B cell (primary cell): ENCODE data around the gene ATG13. TPM values are rescaled to one million over a fixed set of nuclear protein-coding genes. Genes with fewer than 3 reads are reported as not detected.

ENCODE experiments used
- ATAC-seq: fragments of 200-7000 bp; cut with Tn5 transposase; one replicate; pipeline ENCODE4 v1.10.0; 2021; ENCODE audit warnings: low read depth, mild to moderate bottlenecking, moderate number of reproducible peaks, moderate library complexity
- CTCF ChIA-PET: fragments of 350-600 bp; sonication (Branson Sonifier 250); formaldehyde crosslinking; loops from one replicate; lab custom pipeline; 2021; ENCODE audit warnings: antibody characterized with exemption, inconsistent platforms; lab: Charles Lee
- POLR2A ChIA-PET: fragments of 350-600 bp; sonication (Branson Sonifier 250); formaldehyde crosslinking; loops from one replicate; lab custom pipeline; 2021; ENCODE audit warnings: antibody characterized with exemption; lab: Charles Lee
- DNase-seq: peaks from one replicate; pipeline ENCODE4 v3.0.0; 2013
- H2AFZ ChIP-seq: 2 replicates; pipeline ENCODE4 v1.6.1; 2012; ENCODE audit warnings: mild to moderate bottlenecking, low read depth, low read length; ENCODE audit not compliant: insufficient read depth, poor library complexity, severe bottlenecking
- H3K27ac ChIP-seq, 2 donors: 1 replicate in 1 of 2; 2 replicates in 1 of 2; pipeline ENCODE4 v1.5.1; 2012 to 2013; ENCODE audit warnings: low read length in 2 of 2, mild to moderate bottlenecking in 2 of 2, moderate library complexity in 1 of 2
- H3K27me3 ChIP-seq, 4 experiments: fragments of 200-600 bp in 1 of 4; sonication (generic) in 1 of 4; replicated peaks in 1 of 4; 1 replicate in 2 of 4; 2 replicates in 2 of 4; pipeline versions ENCODE4 v1.6.1 to v1.7.0; 2013 to 2016; ENCODE audit warnings: low read length in 3 of 4, mild to moderate bottlenecking in 2 of 4, mixed read lengths in 1 of 4, moderate library complexity in 1 of 4; ENCODE audit not compliant: insufficient read depth in 4 of 4, control insufficient read depth in 3 of 4; ENCODE audit errors: control extremely low read depth in 1 of 4
- H3K36me3 ChIP-seq, 2 experiments: replicated peaks in 1 of 2; 1 replicate in 1 of 2; 2 replicates in 1 of 2; pipeline versions ENCODE4 v1.6.1 to v1.7.1; 2013; ENCODE audit warnings: low read length in 1 of 2; ENCODE audit not compliant: insufficient read depth in 2 of 2, control insufficient read depth in 1 of 2; ENCODE audit errors: control extremely low read depth in 1 of 2, extremely low read depth in 1 of 2
- H3K4me1 ChIP-seq, 2 donors: fragments of 200-600 bp in 1 of 2; sonication (generic) in 1 of 2; 1 replicate in 1 of 2; 2 replicates in 1 of 2; pipeline versions ENCODE4 v1.5.1 to v1.6.1; 2013 to 2017; ENCODE audit warnings: low read length in 2 of 2; ENCODE audit not compliant: control insufficient read depth in 2 of 2, insufficient read depth in 2 of 2
- H3K4me2 ChIP-seq: replicated peaks from 2 replicates; pipeline ENCODE3; 2012; ENCODE audit warnings: mild to moderate bottlenecking, low read depth, low read length; ENCODE audit not compliant: poor library complexity, severe bottlenecking
- H3K4me3 ChIP-seq, 5 experiments: fragments of 200-600 bp in 1 of 5; sonication (generic) in 1 of 5; 1 replicate in 3 of 5; 2 replicates in 2 of 5; pipeline versions ENCODE4 v1.5.1 to v1.7.0; 2011 to 2016; ENCODE audit warnings: low read length in 4 of 5, mild to moderate bottlenecking in 4 of 5, low read depth in 2 of 5, control low read depth in 1 of 5, moderate library complexity in 1 of 5; ENCODE audit not compliant: insufficient read depth in 1 of 5; ENCODE audit errors: control extremely low read depth in 1 of 5, extremely low read depth in 1 of 5
- H3K79me2 ChIP-seq: fragments of 200-600 bp; sonication (generic); one replicate; pipeline ENCODE4 v1.6.0; 2016; ENCODE audit warnings: low read length; ENCODE audit not compliant: control insufficient read depth, insufficient read depth
- H3K9ac ChIP-seq: fragments of 200-600 bp; sonication (generic); 2 replicates; pipeline ENCODE4 v1.6.1; 2017; ENCODE audit warnings: mild to moderate bottlenecking, low read length, moderate library complexity
- H3K9me3 ChIP-seq, 3 donors: one replicate each; pipeline versions ENCODE4 v1.6.1 to v1.7.1; 2013; ENCODE audit warnings: low read length in 2 of 3; ENCODE audit not compliant: control insufficient read depth in 2 of 3, insufficient read depth in 1 of 3; ENCODE audit errors: control extremely low read depth in 1 of 3
- H4K20me1 ChIP-seq: 2 replicates; pipeline ENCODE4 v1.6.0; 2012; ENCODE audit warnings: mild to moderate bottlenecking, low read length; ENCODE audit not compliant: insufficient read depth, control insufficient read depth, poor library complexity, severe bottlenecking
- H3K27ac Mint-ChIP-seq: one replicate; pipeline ENCODE4 v1.8.0; 2021; ENCODE audit warnings: mixed read lengths
- H3K27me3 Mint-ChIP-seq: one replicate; pipeline ENCODE4 v1.8.0; 2021; ENCODE audit warnings: mixed read lengths
- H3K4me1 Mint-ChIP-seq: one replicate; pipeline ENCODE4 v1.8.0; 2021; ENCODE audit warnings: mixed read lengths
- H3K4me3 Mint-ChIP-seq: one replicate; pipeline ENCODE4 v1.8.0; 2021; ENCODE audit warnings: mixed read lengths
- H3K9me3 Mint-ChIP-seq: one replicate; pipeline ENCODE4 v1.8.0; 2022; ENCODE audit warnings: mixed read lengths; ENCODE audit not compliant: insufficient read depth
- EZH2 ChIP-seq: IDR thresholded peaks from 2 replicates; pipeline ENCODE4 v1.6.1; 2012; ENCODE audit warnings: borderline replicate concordance, low read depth, mild to moderate bottlenecking, moderate library complexity, low read length; ENCODE audit not compliant: insufficient read depth, poor library complexity, severe bottlenecking
- WGBS: methylation state at CpG from one replicate; pipeline ENCODE4 v1.1.5; 2013; ENCODE audit warnings: missing lambda C conversion rate; ENCODE audit not compliant: insufficient coverage; 5-methylcytosine and 5-hydroxymethylcytosine counted together
- intact Hi-C: fragments of 100-400 bp; cut with micrococcal nuclease; formaldehyde crosslinking; loops from one replicate; pipeline ENCODE4 v1.10.0; 2022
- polyA plus RNA-seq: library from polyadenylated mRNA; depleted of rRNA; stranded (reverse); fragments of >200 nt; gene quantifications from 2 replicates; pipeline ENCODE4 v1.2.3, GENCODE V29; 2012
- total RNA-seq, 2 donors: library from RNA; stranded (reverse); fragments of 120-200 nt in 1 of 2; gene quantifications; 1 replicate in 1 of 2; 2 replicates in 1 of 2; pipeline versions ENCODE4 v1.2.3 to v1.2.4, GENCODE V29; 2013 to 2022
- TF ChIP-seq, protein P1 (sequence below): fragments of 200-600 bp; IDR thresholded peaks from one replicate; pipeline ENCODE4 v1.8.0; 2022; ENCODE audit warnings: antibody characterized with exemption, mild to moderate bottlenecking

ATG13 gene
- total and polyA plus RNA-seq, 2 donors (not counting 1 experiment from before 2014, with no cell fraction given), result 48.5 to 88.8 TPM

DNA sequence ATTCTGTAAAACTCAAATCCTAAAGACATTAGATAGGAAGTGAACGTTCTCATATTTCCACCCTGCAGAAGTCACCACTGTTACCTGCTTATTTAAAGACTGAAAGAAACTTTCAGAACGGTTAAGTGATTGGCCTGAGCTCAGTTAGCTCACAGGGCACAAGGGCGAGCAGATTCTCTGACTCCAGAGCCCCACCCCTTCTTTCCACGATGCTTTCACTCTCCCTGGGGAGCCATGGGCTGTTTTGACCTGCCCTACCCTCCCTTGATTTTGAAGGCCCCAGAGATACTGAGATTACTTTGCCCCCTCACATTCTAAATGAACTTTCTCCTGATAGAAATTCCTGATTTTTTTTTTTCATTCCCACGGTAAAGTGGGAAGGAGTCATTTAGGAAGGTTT, 49.2 kb downstream of the ATG13 start:
- WGBS, result 81% methylated on average over 4 of the region's 5 CpGs
- Histone ChIP-seq H3K27ac (no peak overlapping the region), H3K27me3 (no peaks in the 10 kb centered on the region), H3K4me2 (no peak overlapping the region), H3K4me1 (no peaks in the 10 kb centered on the region), H4K20me1 (no peaks in the 10 kb centered on the region), H3K4me3 (no peak overlapping the region), H3K9ac (no peak overlapping the region), H3K9me3 (no peaks in the 10 kb centered on the region), H2AFZ (no peak overlapping the region), H3K79me2 (no peaks in the 10 kb centered on the region), H3K36me3 (peaks cover 0 to 89% of the 10 kb centered on the region in 2 experiments)
- Mint-ChIP-seq H3K4me3 (no peak overlapping the region), H3K4me1 (no peaks in the 10 kb centered on the region), H3K9me3 (no peaks in the 10 kb centered on the region), H3K27me3 (no peaks in the 10 kb centered on the region), H3K27ac (no peak overlapping the region)
- TF ChIP-seq, protein P1, sequence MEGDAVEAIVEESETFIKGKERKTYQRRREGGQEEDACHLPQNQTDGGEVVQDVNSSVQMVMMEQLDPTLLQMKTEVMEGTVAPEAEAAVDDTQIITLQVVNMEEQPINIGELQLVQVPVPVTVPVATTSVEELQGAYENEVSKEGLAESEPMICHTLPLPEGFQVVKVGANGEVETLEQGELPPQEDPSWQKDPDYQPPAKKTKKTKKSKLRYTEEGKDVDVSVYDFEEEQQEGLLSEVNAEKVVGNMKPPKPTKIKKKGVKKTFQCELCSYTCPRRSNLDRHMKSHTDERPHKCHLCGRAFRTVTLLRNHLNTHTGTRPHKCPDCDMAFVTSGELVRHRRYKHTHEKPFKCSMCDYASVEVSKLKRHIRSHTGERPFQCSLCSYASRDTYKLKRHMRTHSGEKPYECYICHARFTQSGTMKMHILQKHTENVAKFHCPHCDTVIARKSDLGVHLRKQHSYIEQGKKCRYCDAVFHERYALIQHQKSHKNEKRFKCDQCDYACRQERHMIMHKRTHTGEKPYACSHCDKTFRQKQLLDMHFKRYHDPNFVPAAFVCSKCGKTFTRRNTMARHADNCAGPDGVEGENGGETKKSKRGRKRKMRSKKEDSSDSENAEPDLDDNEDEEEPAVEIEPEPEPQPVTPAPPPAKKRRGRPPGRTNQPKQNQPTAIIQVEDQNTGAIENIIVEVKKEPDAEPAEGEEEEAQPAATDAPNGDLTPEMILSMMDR, result no peak
- TF ChIP-seq EZH2, result no peak
- DNase-seq (no peak), ATAC-seq (no peak)
- ChIA-PET CTCF (interaction anchor here (0.7 kb wide), 1 partner anchor 701 kb away, joined by 5 read pairs; no protein-coding TSS in a partner anchor), POLR2A (no interaction called here)
- intact Hi-C loops, result no loop called here

DNA sequence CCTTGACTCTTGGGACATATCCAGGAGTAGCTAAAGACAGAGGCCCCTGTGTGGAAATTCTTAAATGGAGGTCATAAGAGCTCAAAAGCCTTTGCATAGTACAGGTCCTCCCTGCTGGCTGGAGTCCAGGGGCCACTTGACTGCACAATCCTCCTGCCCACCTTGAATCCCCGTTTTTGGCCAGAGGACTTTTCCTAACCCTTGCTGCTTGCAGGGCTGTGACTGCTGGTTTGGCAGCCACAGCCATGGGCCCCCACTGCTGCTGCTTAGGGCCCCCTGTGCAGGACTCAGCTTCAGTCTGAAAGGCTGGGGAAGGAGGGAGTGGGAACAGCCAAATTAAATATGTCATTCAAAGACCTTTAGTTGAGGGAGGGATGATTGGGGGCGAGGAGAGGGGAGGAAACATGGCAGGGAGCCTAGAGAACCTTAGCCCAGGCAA, 49.7 kb downstream of the ATG13 start:
- intact Hi-C loops, result no loop called here
- 100% methylated on average over 2 of the region's 2 CpGs for WGBS

More for the DNA sequence above, 49.7 kb downstream of the ATG13 start:
- ATAC-seq, result no peak
- Histone ChIP-seq H3K9me3 (no peaks in the 10 kb centered on the region), H3K27me3 (no peaks in the 10 kb centered on the region), H3K9ac (no peak overlapping the region), H3K27ac (no peak overlapping the region), H3K4me2 (no peak overlapping the region), H3K36me3 (peaks cover 0 to 90% of the 10 kb centered on the region in 2 experiments), H3K79me2 (no peaks in the 10 kb centered on the region), H3K4me3 (no peak overlapping the region), H4K20me1 (no peaks in the 10 kb centered on the region), H3K4me1 (no peaks in the 10 kb centered on the region), H2AFZ (no peak overlapping the region)
- no peaks in the 10 kb centered on the region for H3K4me1 Mint-ChIP-seq
- no peak overlapping the region for H3K4me3 Mint-ChIP-seq
- H3K27ac Mint-ChIP-seq, result no peak overlapping the region
- H3K9me3 Mint-ChIP-seq, result no peaks in the 10 kb centered on the region
- TF ChIP-seq, protein P1, result no peak
- H3K27me3 Mint-ChIP-seq, result no peaks in the 10 kb centered on the region
- ChIA-PET CTCF (no interaction called here), POLR2A (no interaction called here)
- no peak for DNase-seq
